Measurements from ENCODE around the gene LNX2. TPM values are rescaled to one million over a fixed set of nuclear protein-coding genes. Genes with fewer than 3 reads are reported as not detected.

Gene LNX2
- total and polyA plus RNA-seq, 2 of the 4 experiments (the other 2 are of a cell fraction) = 3.1 to 7.2 TPM

DNA sequence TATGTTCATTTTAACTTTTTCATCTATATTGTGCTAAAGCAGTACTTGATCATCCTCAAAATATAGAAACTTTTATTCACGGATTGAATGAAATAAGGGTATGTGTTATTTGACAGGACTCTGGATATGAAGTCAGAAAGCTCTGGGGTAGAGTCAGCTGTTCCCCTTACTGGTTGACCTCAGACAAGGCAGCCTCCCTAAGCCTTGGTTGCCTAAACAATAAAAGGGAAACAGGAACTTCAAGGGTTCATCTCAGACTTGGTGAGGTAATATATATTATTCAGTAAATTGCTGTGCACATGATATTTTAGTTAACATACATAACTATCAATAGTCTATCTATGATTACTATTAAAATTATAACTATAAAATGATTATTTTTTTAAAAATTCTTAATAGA, 14.9 kb upstream of the LNX2 start:
- peaks cover 34 to 51% of the 10 kb centered on the region in 2 experiments for H3K79me1 ChIP-seq (ENCODE audit: low read depth in 1 of 2, low read length in 2 of 2)
- no peak overlapping the region for H2BK20ac ChIP-seq (ENCODE audit: low read depth, low read length)
- in situ Hi-C loops (cut with MboI; ENCODE audit: low sequenced_read_pairs) = no loop called here
- H2BK5ac ChIP-seq (ENCODE audit: low read depth, low read length, poor library complexity, severe bottlenecking) = no peak overlapping the region
- no peaks in the 10 kb centered on the region for H3K27me3 ChIP-seq (ENCODE audit: control insufficient read depth, insufficient read depth, low read length)
- no peak overlapping the region for H2BK120ac ChIP-seq (ENCODE audit: low read depth, low read length)
- no peak overlapping the region for H2AFZ ChIP-seq (replicated peaks; ENCODE audit: low read length, poor library complexity)
- ChIA-PET POLR2A (ENCODE audit: unreplicated experiment) (no interaction called here), CTCF (interaction anchor here (1.1 kb wide), 1 partner anchor 191 kb away, joined by 5 read pairs; no protein-coding TSS in a partner anchor)
- no peak overlapping the region for H2AK5ac ChIP-seq (ENCODE audit: low read depth, low read length)
- no peak overlapping the region for H4K5ac ChIP-seq (ENCODE audit: low read depth, low read length)
- no peak overlapping the region for H2BK15ac ChIP-seq (ENCODE audit: low read depth, low read length)
- no peak overlapping the region for H3K4ac ChIP-seq (ENCODE audit: low read depth, low read length)
- H3K4me3 ChIP-seq (ENCODE audit: insufficient read depth, low read depth, low read length) = no peak overlapping the region
- no peak for TF ChIP-seq RAD21 (IDR thresholded peaks at IDR 0.05; ENCODE audit: low read length)
- TF ChIP-seq ELK1 (IDR thresholded peaks at IDR 0.05; ENCODE audit: borderline replicate concordance, low read depth, low read length) = no peak
- no peak for TF ChIP-seq NFE2L2 (IDR thresholded peaks at IDR 0.05; ENCODE audit: low read depth, low read length)
- no peak for TF ChIP-seq MAFK (IDR thresholded peaks at IDR 0.05; ENCODE audit: low read depth, low read length)
- TF ChIP-seq MAZ (IDR thresholded peaks at IDR 0.05; ENCODE audit: borderline replicate concordance, low read depth, low read length) = no peak
- TF ChIP-seq CEBPB (IDR thresholded peaks at IDR 0.05; ENCODE audit: low read depth, low read length) = no peak
- TF ChIP-seq RFX5 (IDR thresholded peaks at IDR 0.05; ENCODE audit: low read depth, low read length) = no peak
- TF ChIP-seq, protein P1, sequence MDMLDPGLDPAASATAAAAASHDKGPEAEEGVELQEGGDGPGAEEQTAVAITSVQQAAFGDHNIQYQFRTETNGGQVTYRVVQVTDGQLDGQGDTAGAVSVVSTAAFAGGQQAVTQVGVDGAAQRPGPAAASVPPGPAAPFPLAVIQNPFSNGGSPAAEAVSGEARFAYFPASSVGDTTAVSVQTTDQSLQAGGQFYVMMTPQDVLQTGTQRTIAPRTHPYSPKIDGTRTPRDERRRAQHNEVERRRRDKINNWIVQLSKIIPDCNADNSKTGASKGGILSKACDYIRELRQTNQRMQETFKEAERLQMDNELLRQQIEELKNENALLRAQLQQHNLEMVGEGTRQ (IDR thresholded peaks at IDR 0.05; ENCODE audit: low read depth, low read length) = no peak
- TF ChIP-seq RCOR1 (IDR thresholded peaks at IDR 0.05; ENCODE audit: insufficient replicate concordance, low read length) = no peak
- TF ChIP-seq CHD1 (IDR thresholded peaks at IDR 0.05; ENCODE audit: low read depth, low read length) = no peak
- TF ChIP-seq FOS (IDR thresholded peaks at IDR 0.05; ENCODE audit: low read depth, low read length) = no peak
- TF ChIP-seq MXI1 (IDR thresholded peaks at IDR 0.05; ENCODE audit: borderline replicate concordance, low read depth, low read length) = no peak
- no peak for TF ChIP-seq SMC3 (IDR thresholded peaks at IDR 0.05; ENCODE audit: low read depth, low read length)
- TF ChIP-seq POLR2A (IDR thresholded peaks at IDR 0.05; ENCODE audit: low read depth, low read length) = no peak
- TF ChIP-seq BHLHE40 (IDR thresholded peaks at IDR 0.05; ENCODE audit: low read depth, low read length) = no peak
- no peak for TF ChIP-seq CTCF (conservative IDR thresholded peaks at IDR 0.05; ENCODE audit: low read depth, low read length)
- H2AK9ac ChIP-seq (replicated peaks; ENCODE audit: low read depth, low read length, poor library complexity) = no peak overlapping the region
- no peak overlapping the region for H3K18ac ChIP-seq (ENCODE audit: low read depth, low read length)
- H3K27ac ChIP-seq (ENCODE audit: insufficient read depth, low read length) = no peak overlapping the region
- H3K36me3 ChIP-seq (ENCODE audit: control insufficient read depth, insufficient read depth, low read length) = peaks cover 2% of the 10 kb centered on the region
- H4K91ac ChIP-seq (ENCODE audit: insufficient read depth, low read depth, low read length) = no peak overlapping the region
- H4K8ac ChIP-seq (ENCODE audit: low read depth in 2 of 2, low read length in 2 of 2) = no peak overlapping the region
- no peak overlapping the region for H3K4me2 ChIP-seq (ENCODE audit: low read depth, low read length)
- H3K14ac ChIP-seq (replicated peaks; ENCODE audit: low read depth, low read length) = no peak overlapping the region
- no CpG with 5 or more reads among the region's 1 CpG for WGBS, 2 experiments (ENCODE audit: extremely low coverage in 2 of 2, insufficient read length in 1 of 2)
- H3K9me1 ChIP-seq (ENCODE audit: insufficient read depth, low read length) = peaks cover 8% of the 10 kb centered on the region
- no TSS peak for BruUV-seq (replicated peaks)
- intact Hi-C loops (cut with micrococcal nuclease) = no loop called here
- no peak overlapping the region for H3K56ac ChIP-seq (ENCODE audit: extremely low read depth, insufficient read depth, low read length)
- no peak for ATAC-seq (ENCODE audit: low read depth)
- dilution Hi-C loops (cut with HindIII; ENCODE audit: low sequenced_read_pairs, unreplicated experiment) = no loop called here
- no peak overlapping the region for H3K9ac ChIP-seq (ENCODE audit: low read depth, low read length)
- peaks cover 32% of the 10 kb centered on the region for H4K20me1 ChIP-seq (ENCODE audit: insufficient read depth, low read length)
- no peak overlapping the region for H3K23ac ChIP-seq (ENCODE audit: low read depth, low read length)
- peaks cover 3% of the 10 kb centered on the region for H3K4me1 ChIP-seq (ENCODE audit: control insufficient read depth, insufficient read depth, low read length)
- DNase-seq = no peak
- H3K9me3 ChIP-seq (ENCODE audit: control insufficient read depth, insufficient read depth, low read length) = no peaks in the 10 kb centered on the region
